GM08714 (cell line): ENCODE results near the gene EFHD2.

Experiments used
- H3K4me3 ChIP-seq: fragments of 200-500 bp; sonication (Bioruptor generic); 2 replicates; pipeline ENCODE4 v1.5.1; 2014; ENCODE audit warnings: mild to moderate bottlenecking, low read length, inconsistent platforms
- ZNF274 ChIP-seq: IDR thresholded peaks from 2 replicates; pipeline ENCODE4 v1.6.1; 2012; ENCODE audit warnings: mild to moderate bottlenecking, low read depth, low read length

The EFHD2 gene

DNA sequence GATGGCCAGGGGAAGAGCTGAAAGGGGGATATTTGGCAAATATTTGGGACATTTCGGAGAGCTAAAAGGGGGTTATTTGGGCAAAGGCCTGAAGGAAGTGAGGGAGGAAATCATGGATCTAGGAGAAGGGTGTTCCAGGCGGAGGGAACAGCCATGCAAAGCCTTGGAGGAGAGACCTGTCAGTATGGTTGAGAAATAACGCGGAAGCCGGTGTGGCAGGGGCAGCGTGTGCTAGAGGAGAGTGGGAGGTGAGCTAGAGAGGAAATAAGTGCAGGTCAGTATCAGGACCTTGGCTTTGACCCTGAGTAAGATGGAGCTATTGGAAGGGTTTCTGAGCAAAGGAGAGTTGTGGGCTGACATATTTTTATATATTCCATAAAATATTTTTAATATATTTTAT is 31.6 kb downstream of the EFHD2 start:
- no peak for TF ChIP-seq ZNF274

DNA sequence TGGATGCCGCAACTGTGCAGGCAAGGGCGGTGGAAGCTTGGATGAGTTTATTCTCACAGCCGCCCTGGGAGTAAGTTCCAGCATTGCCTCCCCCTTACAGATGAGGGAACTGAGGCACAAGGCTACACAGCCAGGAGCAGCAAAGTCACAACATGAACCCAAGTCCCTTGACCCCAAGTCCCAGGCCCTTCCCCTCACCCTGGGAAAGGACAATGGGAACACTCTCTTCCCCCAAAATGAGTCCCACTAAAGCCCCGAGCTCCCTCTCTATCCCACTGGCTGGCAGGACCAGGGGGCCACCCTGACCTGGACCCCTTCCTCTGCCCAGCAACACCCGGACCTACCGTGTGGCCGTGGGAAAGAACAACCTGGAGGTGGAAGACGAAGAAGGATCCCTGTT is 32.4 kb downstream of the EFHD2 start:
- no peak overlapping the region for H3K4me3 ChIP-seq
- TF ChIP-seq ZNF274: no peak

More for the DNA sequence above, 31.6 kb downstream of the EFHD2 start:
- H3K4me3 ChIP-seq: no peak overlapping the region

DNA sequence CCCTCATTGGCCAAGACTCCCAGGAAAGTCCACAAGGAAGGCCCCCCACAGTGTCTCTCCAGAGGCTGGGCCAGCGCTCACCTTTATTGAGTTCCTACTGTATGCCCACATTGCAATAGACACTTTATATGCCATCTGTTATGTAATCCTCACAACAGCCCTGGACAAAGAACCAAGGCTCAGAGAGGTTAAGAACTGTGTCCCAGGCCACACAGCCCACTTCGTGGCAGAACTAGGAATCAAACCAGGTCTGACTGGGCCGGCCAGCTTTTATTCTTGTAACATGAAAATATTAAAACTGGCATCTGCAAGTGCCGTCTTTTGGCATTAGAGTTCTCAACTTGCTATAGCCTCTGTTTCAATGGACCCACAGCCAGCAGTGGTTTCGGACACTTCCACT is 33.1 kb downstream of the EFHD2 start:
- H3K4me3 ChIP-seq: no peak overlapping the region
- TF ChIP-seq ZNF274: no peak

GRCh38 chr1:15443281-15443680 is 33.6 kb downstream of the EFHD2 start:
- TF ChIP-seq ZNF274: no peak
- H3K4me3 ChIP-seq: no peak overlapping the region

GRCh38 chr1:15444468-15445389 is 35.0 kb downstream of the EFHD2 start:
- no peak for TF ChIP-seq ZNF274
- no peak overlapping the region for H3K4me3 ChIP-seq

DNA sequence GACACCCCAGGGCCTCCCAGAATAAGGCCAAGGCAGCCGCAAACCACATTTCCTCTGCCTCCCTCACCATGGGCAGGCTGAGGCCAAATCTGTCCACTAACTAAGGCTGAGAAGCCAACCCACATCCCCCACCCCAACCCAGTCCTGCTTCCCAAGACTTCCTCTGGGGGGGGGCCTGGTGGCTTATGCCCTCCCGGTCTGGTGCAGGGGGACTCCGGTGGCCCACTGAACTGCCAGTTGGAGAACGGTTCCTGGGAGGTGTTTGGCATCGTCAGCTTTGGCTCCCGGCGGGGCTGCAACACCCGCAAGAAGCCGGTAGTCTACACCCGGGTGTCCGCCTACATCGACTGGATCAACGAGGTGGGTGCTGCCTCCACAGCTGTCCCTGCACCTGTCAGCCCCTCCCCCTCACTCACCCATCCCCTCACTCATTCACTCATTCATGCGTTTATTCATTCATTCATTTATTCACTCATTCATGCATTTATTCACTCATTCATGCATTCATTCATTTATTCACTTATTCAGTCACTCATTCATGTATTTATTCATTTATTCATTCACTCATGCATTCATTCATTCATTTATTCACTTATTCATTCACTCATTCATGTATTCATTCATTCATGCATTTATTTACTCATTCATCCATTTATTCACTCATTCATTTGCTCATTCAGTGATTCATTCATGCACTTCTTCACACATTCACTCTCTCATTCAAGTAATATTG is 35.9 kb downstream of the EFHD2 start:
- no peak overlapping the region for H3K4me3 ChIP-seq
- no peak for TF ChIP-seq ZNF274

GRCh38 chr1:15446212-15446611 is 36.5 kb downstream of the EFHD2 start:
- H3K4me3 ChIP-seq: no peak overlapping the region
- no peak for TF ChIP-seq ZNF274

DNA sequence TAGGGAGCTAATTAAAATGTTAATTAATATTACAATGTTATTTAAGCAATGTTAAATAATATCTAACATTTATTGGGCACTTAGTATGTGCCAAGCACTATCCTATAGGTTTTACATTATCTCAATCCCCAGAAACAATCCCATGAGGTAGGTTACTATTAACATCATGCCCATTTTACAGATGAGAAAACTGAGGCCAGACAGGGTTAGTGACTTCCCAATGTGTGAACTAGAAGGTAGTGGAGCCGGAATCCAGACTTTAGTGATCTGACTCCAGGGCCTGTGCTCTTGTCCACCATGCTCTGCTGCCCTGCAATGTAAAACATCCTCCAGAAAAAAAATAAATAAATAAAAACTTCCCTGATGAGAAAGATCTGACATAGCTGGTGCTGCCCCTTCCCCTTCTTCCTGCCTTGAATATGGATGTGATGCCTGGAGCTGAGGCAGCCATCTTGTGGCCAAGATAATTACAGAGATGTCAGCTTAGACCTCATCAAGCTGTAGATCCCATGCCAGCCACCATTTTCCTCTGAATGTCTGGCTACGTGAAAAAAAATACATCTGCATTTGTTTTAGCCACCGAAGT is 39.3 kb downstream of the EFHD2 start:
- H3K4me3 ChIP-seq: no peak overlapping the region
- TF ChIP-seq ZNF274: no peak

GRCh38 chr1:15449567-15449966 is 39.9 kb downstream of the EFHD2 start:
- H3K4me3 ChIP-seq: no peak overlapping the region
- TF ChIP-seq ZNF274: no peak

DNA sequence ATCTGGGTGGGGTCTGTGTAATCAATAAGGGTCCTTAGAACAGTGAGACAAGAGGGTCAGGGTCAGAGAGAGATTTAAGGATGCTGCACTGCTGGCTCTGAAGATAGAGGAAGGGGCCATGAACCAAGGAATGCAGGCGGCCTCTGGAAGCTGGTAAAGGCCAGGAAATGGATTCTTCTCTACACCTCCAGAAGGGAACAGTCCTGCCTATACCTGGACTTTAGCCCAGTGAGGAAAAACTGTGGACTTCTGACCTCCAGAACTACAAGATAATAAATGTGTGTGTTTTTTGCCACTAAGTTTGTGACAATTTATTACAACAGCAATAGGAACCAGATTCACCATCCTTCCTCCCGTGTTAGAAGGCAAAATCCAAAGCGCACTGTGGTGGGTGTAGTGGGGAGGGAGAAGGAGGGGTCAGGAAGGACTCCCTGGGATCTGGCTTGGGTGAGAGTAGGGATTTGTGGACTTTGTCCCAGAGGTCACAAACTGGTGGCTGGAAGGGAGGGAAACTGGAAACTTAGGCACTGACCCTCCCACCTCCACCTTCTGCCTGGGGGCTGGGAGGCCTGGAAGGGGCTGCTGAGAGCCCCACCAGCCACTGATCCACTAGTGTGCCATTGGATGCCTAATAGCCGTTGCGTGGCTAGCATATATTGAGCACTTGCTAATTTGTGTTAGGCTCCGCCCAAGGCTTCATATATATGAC is 41.5 kb downstream of the EFHD2 start:
- H3K4me3 ChIP-seq: no peak overlapping the region
- TF ChIP-seq ZNF274: no peak

DNA sequence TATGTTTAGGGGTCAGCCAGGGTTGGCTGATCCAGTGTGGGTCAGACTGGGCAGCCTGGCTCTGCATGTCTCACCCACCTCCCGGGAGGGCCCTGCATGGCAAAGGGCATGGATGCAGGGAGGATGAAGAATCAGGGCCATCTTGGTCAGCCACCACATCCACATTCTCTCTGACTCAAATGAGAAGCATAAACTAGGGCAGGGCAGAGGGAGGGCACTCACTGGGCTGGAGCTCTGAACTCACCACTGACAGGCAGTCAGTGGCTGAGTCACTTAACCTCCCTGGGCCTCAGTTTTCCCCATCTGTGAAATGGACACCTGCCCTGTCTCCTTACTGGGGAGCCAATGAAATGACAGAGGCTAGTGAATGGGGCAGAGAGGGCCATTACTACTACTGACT is 42.5 kb downstream of the EFHD2 start:
- TF ChIP-seq ZNF274: no peak
- H3K4me3 ChIP-seq: no peak overlapping the region

GRCh38 chr1:15452866-15453571 is 43.3 kb downstream of the EFHD2 start:
- TF ChIP-seq ZNF274: no peak
- no peak overlapping the region for H3K4me3 ChIP-seq

GRCh38 chr1:15453734-15454133 is 44.0 kb downstream of the EFHD2 start:
- no peak overlapping the region for H3K4me3 ChIP-seq
- TF ChIP-seq ZNF274: no peak
